GM12878 (cell line): ENCODE results near the gene NAV2. TPM values are rescaled to one million over a fixed set of nuclear protein-coding genes. Genes with fewer than 3 reads are reported as not detected.

Source experiments
- ATAC-seq: fragments of 200-7000 bp; cut with Tn5 transposase; 3 replicates; pipeline ENCODE4 v1.9.1; 2020; ENCODE audit warnings: mild to moderate bottlenecking, moderate library complexity
- BruUV-seq: library from RNA; stranded (reverse); fragments of 400-500 nt; replicated peaks from 2 replicates; lab custom pipeline; 2021; lab: Mats Ljungman, UMichigan
- CTCF ChIA-PET: fragments of 300-600 bp; sonication (Branson Sonifier 250); formaldehyde crosslinking; extraction: SDS; loops from one replicate; lab custom pipeline; 2021; ENCODE audit warnings: inconsistent platforms; lab: Yijun Ruan, JAX
- POLR2A ChIA-PET: fragments of 350-600 bp; formaldehyde crosslinking; extraction: SDS; loops from one replicate; lab custom pipeline; 2021; ENCODE audit warnings: inconsistent platforms; lab: Charles Lee
- RAD21 ChIA-PET: fragments of 300-600 bp; sonication (Branson Sonifier 250); formaldehyde crosslinking; loops from one replicate; lab custom pipeline; 2023; ENCODE audit warnings: antibody characterized with exemption; ENCODE audit not compliant: unreplicated experiment; lab: Charles Lee
- SMC1A ChIA-PET: fragments of 300-600 bp; sonication (Branson Sonifier 250); formaldehyde crosslinking; loops from one replicate; lab custom pipeline; 2023; ENCODE audit not compliant: unreplicated experiment, uncharacterized antibody; lab: Charles Lee
- DNase-seq: peaks from one replicate; pipeline ENCODE4 v3.0.0-alpha.2; 2011; ENCODE audit warnings: low read depth, low spot score
- FAIRE-seq: peaks from 3 replicates; lab custom pipeline; 2011; peaks lifted over from hg19 to GRCh38; lab: Jason Lieb, UNC
- H2AFZ ChIP-seq: 2 replicates; pipeline ENCODE4 v1.6.0; 2011; ENCODE audit warnings: low read depth, low read length, control low read depth; ENCODE audit not compliant: control insufficient read depth
- H3K27ac ChIP-seq: 2 replicates; pipeline ENCODE4 v1.5.1; 2011; ENCODE audit warnings: control low read depth; ENCODE audit not compliant: control insufficient read depth, insufficient read depth
- H3K27me3 ChIP-seq, 2 experiments: replicated peaks in 1 of 2; 2 replicates each; pipeline versions ENCODE4 v1.6.0 to v1.6.1; 2011; ENCODE audit warnings: low read length in 1 of 2; ENCODE audit not compliant: control insufficient read depth in 2 of 2, insufficient read depth in 2 of 2
- H3K36me3 ChIP-seq, 2 experiments: 2 replicates each; pipeline ENCODE4 v1.5.1; 2011; ENCODE audit warnings: low read length in 1 of 2; ENCODE audit not compliant: control insufficient read depth in 2 of 2, insufficient read depth in 2 of 2
- H3K4me1 ChIP-seq: 2 replicates; pipeline ENCODE4 v1.6.1; 2011; ENCODE audit warnings: mild to moderate bottlenecking, low read length, moderate library complexity, mixed read lengths; ENCODE audit not compliant: control insufficient read depth, insufficient read depth
- H3K4me2 ChIP-seq: 2 replicates; pipeline ENCODE4 v1.6.0; 2011; ENCODE audit warnings: control low read depth; ENCODE audit not compliant: control insufficient read depth, insufficient read depth
- H3K4me3 ChIP-seq: fragments of 200-600 bp; sonication (generic); 2 replicates; pipeline ENCODE4 v1.5.1; 2016
- H3K79me2 ChIP-seq: 2 replicates; pipeline ENCODE4 v1.6.0; 2011; ENCODE audit warnings: low read length; ENCODE audit not compliant: control insufficient read depth, insufficient read depth
- H3K9ac ChIP-seq: 2 replicates; pipeline ENCODE4 v1.8.0; 2011; ENCODE audit warnings: low read length, control low read depth, mixed read lengths; ENCODE audit not compliant: control insufficient read depth, insufficient read depth
- H3K9me3 ChIP-seq: replicated peaks from 3 replicates; pipeline ENCODE4 v1.5.1; 2011; ENCODE audit warnings: mild to moderate bottlenecking, low read length; ENCODE audit not compliant: control insufficient read depth, insufficient read depth
- H4K20me1 ChIP-seq: 2 replicates; pipeline ENCODE4 v1.6.0; 2011; ENCODE audit not compliant: control insufficient read depth, insufficient read depth
- CREB1 ChIP-seq: IDR thresholded peaks from 2 replicates; pipeline ENCODE4 v1.6.1; 2012; ENCODE audit warnings: low read depth, mild to moderate bottlenecking, inconsistent platforms
- E2F8 ChIP-seq: fragments of 450-650 bp; IDR thresholded peaks from 2 replicates; pipeline ENCODE4 v1.6.1; 2018; ENCODE audit warnings: mild to moderate bottlenecking, low read depth, moderate library complexity; ENCODE audit not compliant: partially characterized antibody
- ETV6 ChIP-seq, 2 experiments: fragments of 450-650 bp in 1 of 2; IDR thresholded peaks in 1 of 2; conservative IDR thresholded peaks in 1 of 2; 2 replicates each; pipeline ENCODE4 v1.6.1; 2014; ENCODE audit warnings: antibody characterized with exemption in 1 of 2, borderline replicate concordance in 1 of 2, low read depth in 1 of 2, mild to moderate bottlenecking in 1 of 2, moderate library complexity in 1 of 2
- HDAC2 ChIP-seq: fragments of 200-600 bp; sonication (generic); IDR thresholded peaks from 2 replicates; pipeline ENCODE4 v1.6.1; 2017
- MTA2 ChIP-seq: fragments of 450-650 bp; IDR thresholded peaks from 2 replicates; pipeline ENCODE4 v1.6.1; 2016; ENCODE audit warnings: low read depth, mild to moderate bottlenecking, moderate library complexity
- NR2C2 ChIP-seq: IDR thresholded peaks from 2 replicates; pipeline ENCODE4 v1.6.1; 2011; ENCODE audit warnings: borderline replicate concordance, low read depth; ENCODE audit not compliant: control insufficient read depth, insufficient read length
- RBBP5 ChIP-seq: fragments of 200-600 bp; sonication (generic); conservative IDR thresholded peaks from 2 replicates; pipeline ENCODE4 v1.6.1; 2016
- SMAD1 ChIP-seq: fragments of 450-650 bp; IDR thresholded peaks from 2 replicates; pipeline ENCODE4 v1.6.1; 2018; ENCODE audit warnings: mild to moderate bottlenecking, low read depth; ENCODE audit not compliant: partially characterized antibody
- USF2 ChIP-seq: IDR thresholded peaks from 2 replicates; pipeline ENCODE4 v1.6.1; 2011; ENCODE audit warnings: low read depth, low read length, improper control_type of control experiment, borderline replicate concordance
- ZBTB11 ChIP-seq: fragments of 450-650 bp; formaldehyde crosslinking; IDR thresholded peaks from 2 replicates; pipeline ENCODE4 v1.5.0; 2022; ENCODE audit warnings: mild to moderate bottlenecking, missing genetic modification characterization
- WGBS: methylation state at CpG from one replicate; pipeline ENCODE4 v1.1.6; 2016; ENCODE audit warnings: low lambda C conversion rate; ENCODE audit not compliant: insufficient replicate concordance, insufficient coverage; ENCODE audit errors: missing lambda C conversion rate; 5-methylcytosine and 5-hydroxymethylcytosine counted together
- in situ Hi-C: fragments of 300-500 bp; cut with MboI; formaldehyde crosslinking; loops from 9 replicates; pipeline ENCODE4 v1.14.3; 2018; ENCODE audit warnings: mixed read lengths
- intact Hi-C: fragments of 100-400 bp; cut with micrococcal nuclease; formaldehyde crosslinking; loops from one replicate; pipeline ENCODE4 v1.14.2; 2022; ENCODE audit not compliant: unreplicated experiment
- polyA plus RNA-seq, 11 experiments: library from polyadenylated mRNA; depleted of rRNA in 4 of 11; unstranded in 6 of 11; stranded (reverse) in 5 of 11; fragments of >200 nt; fragmentation: Nextera tagmentation in 4 of 11; fragmentation: Illumina TruSeq in 1 of 11; extraction: Ambion mirVana in 4 of 11; extraction: Trizol in 1 of 11; gene quantifications; 1 replicate in 1 of 11; 2 replicates in 10 of 11; pipeline versions ENCODE4 v1.2.1 to v1.2.3, GENCODE V29; 2011 to 2016; ENCODE audit warnings: inconsistent platforms in 2 of 11, missing spikeins in 2 of 11, low read depth in 1 of 11
- total RNA-seq, 4 experiments: library from RNA; depleted of rRNA in 3 of 4; stranded (reverse); fragments of >200 nt in 3 of 4; fragmentation: Illumina TruSeq in 1 of 4; extraction: Trizol in 1 of 4; gene quantifications; 2 replicates each; pipeline versions ENCODE4 v1.2.1 to v1.2.3, GENCODE V29; 2013 to 2021

The NAV2 gene
- total and polyA plus RNA-seq, 10 of the 15 experiments (the other 5 are each of a cell fraction or from before 2014, with no cell fraction given), result 0.35 to 6.1 (median 1.1) TPM

- POLR2A ChIA-PET, result interaction anchor here (0.7 kb wide), 1 partner anchor 65 kb away, joined by 3 read pairs; no protein-coding TSS in a partner anchor
- Histone ChIP-seq H3K9ac (no peak overlapping the region), H3K4me2 (no peak overlapping the region), H3K36me3 (no peaks in the 10 kb centered on the region), H2AFZ (no peak overlapping the region), H3K79me2 (no peaks in the 10 kb centered on the region), H3K27me3 (peaks cover 0 to 5% of the 10 kb centered on the region in 2 experiments; a peak in 1 of 4 replicates), H4K20me1 (no peaks in the 10 kb centered on the region), H3K9me3 (no peaks in the 10 kb centered on the region), H3K27ac (no peak overlapping the region), H3K4me1 (no peaks in the 10 kb centered on the region), H3K4me3 (no peak overlapping the region)
- CTCF ChIA-PET, result no interaction called here
- no peak for DNase-seq
- ATAC-seq, result no peak
- TF ChIP-seq MTA2 (no peak), ZBTB11 (CRISPR knock-in tag) (no peak), RBBP5 (no peak), USF2 (no peak), HDAC2 (no peak), CREB1 (no peak), SMAD1 (no peak), NR2C2 (no peak), ETV6 (conservative IDR thresholded peaks at IDR 0.05 in 1 of 2, IDR thresholded peaks at IDR 0.05 in 1 of 2; ENCODE audit: borderline replicate concordance in 1 of 2, low read depth in 1 of 2) (no peak), E2F8 (no peak)
- RAD21 ChIA-PET, result no interaction called here
- FAIRE-seq, result no peak
- WGBS, result 36% methylated on average over 4 of the region's 4 CpGs
- SMC1A ChIA-PET, result no interaction called here
- no TSS peak for BruUV-seq
- intact Hi-C loops (no loop called here), in situ Hi-C loops (no loop called here)
Measured at GRCh38 chr11:20017320-20017719, 304.7 kb downstream of the NAV2 start.
